GM18861 (cell line): Measurements from ENCODE around the gene MFN2.
A peak's percentile ranks its signal among the peaks of the same experiment; 100 is the strongest.
"Not testable (repeated sequence)": the region's sequence is repeated elsewhere in the genome, so short reads cannot be mapped to it uniquely, and the experiment has no call there.

ENCODE experiments used
- ATAC-seq: cut with Tn5 transposase; IDR thresholded peaks from one replicate; pipeline ENCODE4 v1.9.1; 2021; ENCODE audit not compliant: unreplicated experiment

MFN2 gene

GRCh38 chr1:12019858-12020509, 39.7 kb downstream of the MFN2 start:
- no peak for ATAC-seq

DNA sequence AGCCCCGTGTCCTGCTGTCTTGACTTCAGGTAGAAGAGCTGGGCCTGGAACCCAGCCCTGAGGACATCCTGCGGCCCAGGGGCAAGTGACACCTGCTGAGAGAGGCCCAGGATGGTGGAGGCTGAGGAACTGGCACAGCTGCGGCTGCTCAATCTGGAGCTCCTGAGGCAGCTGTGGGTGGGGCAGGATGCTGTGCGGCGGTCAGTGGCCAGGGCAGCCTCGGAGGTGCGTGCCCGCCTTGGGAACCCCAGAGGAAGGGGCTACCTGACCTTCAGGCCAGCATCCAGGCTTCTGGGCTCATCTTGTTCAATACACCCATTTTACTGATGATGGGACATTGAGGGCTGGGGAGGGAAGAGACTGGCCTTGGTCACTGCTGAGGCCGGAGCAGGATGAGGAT, 41.4 kb downstream of the MFN2 start:
- ATAC-seq: no peak

- ATAC-seq: no peak
Observed at GRCh38 chr1:12022036-12022435, 41.8 kb downstream of the MFN2 start.

- ATAC-seq: no peak
Observed at GRCh38 chr1:12026586-12026985, 46.3 kb downstream of the MFN2 start.

DNA sequence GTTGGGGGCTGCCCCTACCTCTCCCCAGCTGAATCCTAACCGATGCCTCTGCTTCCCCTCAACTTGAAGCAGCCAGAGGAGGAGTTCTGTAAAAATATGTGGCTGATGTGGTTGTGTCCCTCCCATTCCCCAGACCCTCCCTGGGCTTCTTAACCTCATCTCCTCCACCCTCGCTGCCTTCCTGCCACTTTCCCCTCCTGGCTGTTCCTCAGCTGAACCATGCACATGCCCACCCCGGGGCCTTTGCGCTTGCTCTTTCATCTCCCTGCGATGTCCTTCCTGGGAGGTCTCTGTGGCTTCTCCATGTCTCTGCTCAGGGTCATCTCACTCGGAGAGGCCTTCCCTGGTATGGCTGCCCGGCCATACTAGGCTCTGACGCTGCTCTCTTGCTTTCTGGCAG, 48.0 kb downstream of the MFN2 start:
- no peak for ATAC-seq

GRCh38 chr1:12028957-12029511, 48.8 kb downstream of the MFN2 start:
- ATAC-seq: no peak

GRCh38 chr1:12029720-12030339, 49.6 kb downstream of the MFN2 start:
- ATAC-seq: peak; percentile 38

GRCh38 chr1:12031039-12031980, 51.1 kb downstream of the MFN2 start:
- no peak for ATAC-seq

- ATAC-seq: no peak
Observed at GRCh38 chr1:12032161-12032621, 51.9 kb downstream of the MFN2 start.

- ATAC-seq: not testable (repeated sequence)
Observed at GRCh38 chr1:12033441-12033840, 53.2 kb downstream of the MFN2 start.

- ATAC-seq: no peak
Observed at GRCh38 chr1:12034381-12034801, 54.1 kb downstream of the MFN2 start.

- no peak for ATAC-seq
Observed at GRCh38 chr1:12035312-12035711, 55.1 kb downstream of the MFN2 start.

- ATAC-seq: no peak
Observed at GRCh38 chr1:12037486-12038355, 57.5 kb downstream of the MFN2 start.

DNA sequence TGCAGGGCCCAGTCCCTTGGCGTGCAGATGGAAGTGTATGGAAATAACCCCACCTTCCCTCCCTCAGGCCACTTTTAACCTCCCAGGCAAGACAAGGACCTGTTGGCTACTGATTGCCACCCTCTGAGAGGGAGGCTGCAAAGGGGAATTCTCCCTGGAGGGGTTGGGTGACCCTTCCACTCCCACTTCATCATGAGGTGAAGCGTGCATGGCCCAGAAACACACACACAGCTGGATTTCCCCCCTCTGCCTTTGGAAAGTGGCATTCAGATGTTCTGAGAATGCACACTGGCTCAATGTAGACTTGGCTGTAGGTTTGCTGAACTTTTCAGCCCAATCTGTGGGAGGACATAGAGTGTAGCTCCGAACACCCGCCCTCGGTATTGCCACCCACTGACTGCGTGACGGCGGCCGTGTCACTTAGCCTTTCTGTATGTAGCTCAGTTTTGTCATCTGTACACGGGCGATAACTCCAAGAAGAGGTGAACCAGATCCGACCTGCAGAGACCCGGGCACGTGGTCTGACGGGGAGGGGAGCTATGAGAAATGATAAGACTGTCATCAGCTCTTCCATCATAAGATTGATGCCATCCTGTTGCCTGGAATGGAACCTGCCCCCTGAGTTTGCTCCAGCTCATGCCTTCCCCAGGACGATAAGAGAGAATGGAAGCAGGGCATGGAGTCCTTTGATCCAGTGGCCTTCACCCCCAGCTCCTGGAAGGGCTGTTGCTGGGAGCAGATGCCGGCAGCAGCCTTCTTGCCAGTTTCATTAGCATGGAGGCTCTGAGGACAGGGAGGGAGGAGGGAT, 58.3 kb downstream of the MFN2 start:
- ATAC-seq: no peak

DNA sequence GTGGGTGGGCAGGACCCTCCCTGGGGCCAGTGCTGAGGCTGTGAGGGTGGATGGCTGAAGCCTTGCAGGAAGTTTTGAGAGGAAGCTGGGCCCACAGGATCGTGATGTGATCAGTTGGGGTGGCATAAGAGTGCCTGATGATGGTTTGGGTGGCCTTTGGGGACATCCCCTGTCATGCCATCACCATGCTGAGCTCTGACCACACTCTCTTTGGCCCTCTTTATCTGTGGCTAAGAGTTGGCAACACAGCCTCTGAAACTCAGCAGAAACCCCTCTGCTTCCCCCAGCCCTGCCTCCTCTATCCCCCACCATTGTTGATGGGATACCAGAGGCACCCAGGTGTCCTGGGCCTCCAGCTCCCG, 58.9 kb downstream of the MFN2 start:
- no peak for ATAC-seq

GRCh38 chr1:12039824-12040456, 59.7 kb downstream of the MFN2 start:
- not testable (repeated sequence) for ATAC-seq

DNA sequence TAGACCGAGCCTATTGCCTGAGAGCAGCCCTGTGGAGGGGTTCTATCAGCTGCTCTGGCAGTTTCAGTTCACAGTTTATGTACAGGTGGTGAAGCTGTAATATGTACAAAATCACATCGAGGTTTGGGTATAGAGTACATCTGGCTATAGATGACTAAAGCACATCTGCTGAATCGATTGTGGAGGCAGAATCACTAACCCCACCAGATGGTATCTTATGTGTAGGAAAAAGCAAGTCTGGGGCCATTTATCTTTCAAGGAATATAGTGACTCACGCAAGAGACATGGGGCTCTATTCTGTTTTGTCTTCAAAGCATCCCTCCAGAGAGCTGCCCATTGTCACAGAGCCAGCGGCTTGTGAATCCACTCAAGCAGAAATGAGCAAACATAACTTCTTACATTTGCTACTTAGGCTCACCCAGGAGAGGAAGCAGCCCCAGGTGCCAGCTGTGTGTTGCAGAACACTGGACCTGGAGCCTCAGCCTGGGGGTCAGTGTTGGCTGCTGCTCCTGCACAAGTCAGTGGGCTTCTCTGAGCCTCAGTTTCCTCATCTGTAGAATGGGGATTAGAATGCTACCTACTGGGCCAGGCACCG, 60.3 kb downstream of the MFN2 start:
- peak; percentile 59 for ATAC-seq

DNA sequence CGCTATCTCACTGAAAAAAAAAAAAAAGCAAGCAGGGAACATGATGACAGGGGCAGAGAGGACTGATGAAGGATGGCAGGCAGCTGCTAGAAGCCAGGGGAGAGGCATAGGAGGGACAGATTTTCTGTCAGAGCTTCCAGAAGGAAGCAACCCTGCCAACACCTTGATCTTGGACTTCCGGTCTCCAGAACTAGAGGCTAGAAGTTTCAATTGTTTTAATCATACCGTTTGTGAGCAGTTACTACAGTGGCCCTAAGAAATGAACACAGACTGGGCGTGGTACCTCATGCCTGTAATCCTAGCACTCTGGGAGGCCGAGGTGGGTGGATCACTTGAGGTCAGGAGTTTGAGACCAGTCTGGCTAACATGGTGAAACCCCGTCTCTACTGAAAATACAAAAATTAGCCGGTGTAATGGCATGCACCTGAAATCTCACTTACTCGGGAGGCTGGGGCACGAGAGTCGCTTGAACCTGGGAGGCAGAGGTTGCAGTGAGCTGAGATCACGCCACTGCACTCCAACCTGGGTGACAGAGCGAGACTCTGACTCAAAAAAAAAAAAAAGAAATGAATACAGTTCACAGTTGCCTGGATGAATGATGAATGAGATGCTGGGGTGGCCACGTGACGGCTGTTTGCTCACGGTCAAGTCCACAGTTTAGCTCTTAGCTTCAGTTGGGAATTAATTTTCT, 64.1 kb downstream of the MFN2 start:
- ATAC-seq: not testable (repeated sequence)
